ENCODE data around the gene BASP1.

GRCh38 chr5:17302604-17303003 lies 85.2 kb downstream of the BASP1 start:
- no peak for TF ChIP-seq CTCF (IDR thresholded peaks at IDR 0.05; ENCODE audit: low read length)
- TF ChIP-seq EZH2 (optimal IDR thresholded peaks at IDR 0.05; ENCODE audit: low read depth, low read length), result no peak
